Fibroblast of upper back skin (primary cell): Measurements from ENCODE around the gene GYPE.
A peak's percentile ranks its signal among the peaks of the same experiment; 100 is the strongest.
"Not testable (repeated sequence)": the region's sequence is repeated elsewhere in the genome, so short reads cannot be mapped to it uniquely, and the experiment has no call there.

ENCODE experiments used
- DNase-seq: peaks from one replicate; pipeline ENCODE4 v3.0.0-alpha.2; 2013

Gene GYPE

GRCh38 chr4:143905440-143905839, at the start of gene GYPE:
Gene GYPE, minus strand, starts transcription at chr4:143905559. Its CDS starts 52 bp downstream, at chr4:143905507.
- not testable (repeated sequence) for DNase-seq

- not testable (repeated sequence) for DNase-seq
These were observed 46.2 kb upstream of the GYPE start for GRCh38 chr4:143951458-143951972.

- not testable (repeated sequence) for DNase-seq
These were observed 45.6 kb upstream of the GYPE start for GRCh38 chr4:143950967-143951366.

- DNase-seq, result not testable (repeated sequence)
These were observed 44.8 kb upstream of the GYPE start for GRCh38 chr4:143950185-143950584.

- DNase-seq, result not testable (repeated sequence)
These were observed 42.1 kb upstream of the GYPE start for GRCh38 chr4:143947493-143947892.

GRCh38 chr4:143940708-143941107, 35.3 kb upstream of the GYPE start:
- DNase-seq, result not testable (repeated sequence)

- no peak for DNase-seq
These were observed 34.2 kb upstream of the GYPE start for GRCh38 chr4:143939528-143939927.

- DNase-seq, result not testable (repeated sequence)
These were observed 33.5 kb upstream of the GYPE start for GRCh38 chr4:143938890-143939289.

GRCh38 chr4:143921181-143921580, 15.8 kb upstream of the GYPE start:
- no peak for DNase-seq

- DNase-seq, result not testable (repeated sequence)
These were observed 11.1 kb upstream of the GYPE start for GRCh38 chr4:143916485-143916884.

- DNase-seq, result not testable (repeated sequence)
These were observed 7.1 kb upstream of the GYPE start for GRCh38 chr4:143912478-143912877.

- DNase-seq, result peak; percentile 14
These were observed 6.4 kb upstream of the GYPE start for GRCh38 chr4:143911528-143912417.

GRCh38 chr4:143910906-143911305, 5.5 kb upstream of the GYPE start:
- not testable (repeated sequence) for DNase-seq

- DNase-seq, result peak; percentile 11
These were observed 2.5 kb upstream of the GYPE start for GRCh38 chr4:143907811-143908210.

GRCh38 chr4:143904431-143904830, 928 bp downstream of the GYPE start:
- not testable (repeated sequence) for DNase-seq

GRCh38 chr4:143890323-143890722, 15.0 kb downstream of the GYPE start:
- not testable (repeated sequence) for DNase-seq

- DNase-seq, result not testable (repeated sequence)
These were observed 17.2 kb downstream of the GYPE start for GRCh38 chr4:143888189-143888588.

GRCh38 chr4:143884965-143885364, 20.4 kb downstream of the GYPE start:
- DNase-seq, result not testable (repeated sequence)

- no peak for DNase-seq
These were observed 21.8 kb downstream of the GYPE start for GRCh38 chr4:143883529-143883928.

GRCh38 chr4:143882892-143883291, 22.5 kb downstream of the GYPE start:
- no peak for DNase-seq

GRCh38 chr4:143879561-143879960, 25.8 kb downstream of the GYPE start:
- not testable (repeated sequence) for DNase-seq

GRCh38 chr4:143875357-143875756, 30.0 kb downstream of the GYPE start:
- DNase-seq, result not testable (repeated sequence)

- DNase-seq, result not testable (repeated sequence)
These were observed 34.7 kb downstream of the GYPE start for GRCh38 chr4:143870523-143871268.
